Activated T-cell treated with anti-CD3 and anti-CD28 coated beads, Interleukin-2, amount 50 U/mL, for 72 hours (primary cell): ENCODE data around the gene TCF25. TPM values are rescaled to one million over a fixed set of nuclear protein-coding genes. Genes with fewer than 3 reads are reported as not detected.
"Not testable (repeated sequence)": the region's sequence is repeated elsewhere in the genome, so short reads cannot be mapped to it uniquely, and the experiment has no call there.

Experiments used
- ATAC-seq, 2 donors: fragments of 150-1000 bp; cut with Tn5 transposase; replicated peaks in 1 of 2; 2 replicates each; pipeline ENCODE4 v1.10.0; 2021; ENCODE audit warnings: moderate library complexity in 2 of 2, mild to moderate bottlenecking in 1 of 2
- DNase-seq, 2 donors: peaks; one replicate each; pipeline ENCODE4 v3.0.0; 2021 to 2022; ENCODE audit warnings: mixed read lengths in 1 of 2
- H3K27ac Mint-ChIP-seq: one replicate; pipeline ENCODE4 v1.8.0; 2022; ENCODE audit warnings: mild to moderate bottlenecking, moderate library complexity, mixed read lengths
- H3K27me3 Mint-ChIP-seq: one replicate; pipeline ENCODE4 v1.8.0; 2022; ENCODE audit warnings: low read depth, mixed read lengths
- H3K36me3 Mint-ChIP-seq, 2 donors: one replicate each; pipeline ENCODE4 v1.8.0; 2022; ENCODE audit warnings: mixed read lengths in 2 of 2, mild to moderate bottlenecking in 1 of 2; ENCODE audit not compliant: insufficient read depth in 2 of 2
- H3K4me1 Mint-ChIP-seq: one replicate; pipeline ENCODE4 v1.8.0; 2022; ENCODE audit warnings: low read depth, mixed read lengths
- H3K4me3 Mint-ChIP-seq, 2 donors: one replicate each; pipeline ENCODE4 v1.8.0; 2022; ENCODE audit warnings: mild to moderate bottlenecking in 2 of 2, mixed read lengths in 2 of 2, moderate library complexity in 2 of 2
- H3K9me3 Mint-ChIP-seq, 2 donors: one replicate each; pipeline ENCODE4 v1.8.0; 2022; ENCODE audit warnings: mixed read lengths in 2 of 2
- total RNA-seq, 2 donors: library from RNA; stranded (reverse); gene quantifications; one replicate each; pipeline ENCODE4 v1.2.3, GENCODE V29; 2022

Gene TCF25
- total RNA-seq, 2 donors from 2014 or later = 167 to 195 TPM

GRCh38 chr16:89871895-89872294, 1.5 kb upstream of the TCF25 start:
- Mint-ChIP-seq H3K9me3 (peaks cover 2 to 3% of the 10 kb centered on the region in 2 donors), H3K27ac (no peak overlapping the region), H3K36me3 (peaks cover 6 to 21% of the 10 kb centered on the region in 2 donors), H3K27me3 (no peaks in the 10 kb centered on the region), H3K4me3 (peak overlapping the region; percentile 94 to 95), H3K4me1 (peaks cover 11% of the 10 kb centered on the region)
- ATAC-seq (no peak), DNase-seq (no peak)

- H3K9me3 Mint-ChIP-seq = peaks cover 2 to 3% of the 10 kb centered on the region in 2 donors
- H3K27me3 Mint-ChIP-seq = no peaks in the 10 kb centered on the region
- peaks cover 7 to 21% of the 10 kb centered on the region in 2 donors for H3K36me3 Mint-ChIP-seq
- H3K27ac Mint-ChIP-seq = peak overlapping the region; percentile 63
- H3K4me3 Mint-ChIP-seq = peak overlapping the region; percentile 94 to 95
- peak; percentile 96 to 97 for DNase-seq
- H3K4me1 Mint-ChIP-seq = peaks cover 11% of the 10 kb centered on the region
- peak; percentile 77 to 82 for ATAC-seq
These were observed 739 bp downstream of the TCF25 start for GRCh38 chr16:89873972-89874689.

DNA sequence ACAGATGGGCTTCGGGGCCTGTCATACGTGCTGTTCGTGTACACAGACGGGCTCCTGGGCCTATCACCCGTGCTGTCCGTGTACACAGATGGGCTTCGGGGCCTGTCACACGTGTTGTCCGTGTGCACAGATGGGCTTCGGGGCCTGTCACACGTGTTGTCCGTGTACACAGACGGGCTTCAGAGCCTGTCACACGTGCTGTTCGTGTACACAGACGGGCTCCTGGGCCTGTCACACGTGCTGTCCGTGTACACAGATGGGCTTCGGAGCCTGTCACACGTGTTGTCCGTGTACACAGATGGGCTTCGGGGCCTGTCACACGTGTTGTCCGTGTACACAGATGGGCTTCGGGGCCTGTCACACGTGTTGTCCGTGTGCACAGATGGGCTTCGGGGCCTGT, 5.7 kb downstream of the TCF25 start:
- H3K36me3 Mint-ChIP-seq = peaks cover 13 to 41% of the 10 kb centered on the region in 2 donors
- not testable (repeated sequence) for H3K27ac Mint-ChIP-seq, H3K9me3 Mint-ChIP-seq, H3K4me3 Mint-ChIP-seq, DNase-seq, H3K27me3 Mint-ChIP-seq, ATAC-seq
- H3K4me1 Mint-ChIP-seq = peaks cover 16% of the 10 kb centered on the region

- Mint-ChIP-seq H3K9me3 (no peaks in the 10 kb centered on the region), H3K4me3 (no peak overlapping the region), H3K36me3 (peaks cover 12 to 39% of the 10 kb centered on the region in 2 donors), H3K27me3 (no peaks in the 10 kb centered on the region), H3K4me1 (peaks cover 5% of the 10 kb centered on the region), H3K27ac (no peak overlapping the region)
- DNase-seq (no peak), ATAC-seq (no peak)
These were observed 7.3 kb downstream of the TCF25 start for GRCh38 chr16:89880477-89881367.

DNA sequence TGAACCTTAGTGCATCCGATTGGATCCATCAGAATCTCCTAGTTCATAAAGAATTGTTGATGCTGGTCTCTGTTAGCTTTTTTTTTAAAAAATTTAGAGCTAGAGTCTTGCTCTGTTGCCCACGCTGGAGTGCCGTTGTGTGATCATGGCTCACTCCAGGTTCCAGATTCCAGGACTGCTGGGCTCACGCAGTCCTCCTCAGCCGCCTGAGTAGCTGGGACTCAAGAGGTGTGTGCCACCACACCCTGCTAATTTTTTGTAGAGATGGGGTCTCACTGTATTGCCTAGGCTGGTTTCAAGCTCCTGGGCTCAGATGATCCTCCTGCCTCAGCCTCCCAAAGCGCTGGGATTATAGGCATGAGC, 8.0 kb downstream of the TCF25 start:
- no peak overlapping the region for H3K4me3 Mint-ChIP-seq
- H3K4me1 Mint-ChIP-seq = peaks cover 5% of the 10 kb centered on the region
- H3K27ac Mint-ChIP-seq = no peak overlapping the region
- peaks cover 12 to 35% of the 10 kb centered on the region in 2 donors for H3K36me3 Mint-ChIP-seq
- H3K27me3 Mint-ChIP-seq = no peaks in the 10 kb centered on the region
- no peaks in the 10 kb centered on the region for H3K9me3 Mint-ChIP-seq
- ATAC-seq = no peak
- DNase-seq = no peak

GRCh38 chr16:89883346-89884040, 10.1 kb downstream of the TCF25 start:
- Mint-ChIP-seq H3K4me3 (no peak overlapping the region), H3K27me3 (no peaks in the 10 kb centered on the region), H3K9me3 (no peaks in the 10 kb centered on the region), H3K36me3 (peaks cover 10 to 38% of the 10 kb centered on the region in 2 donors), H3K27ac (no peak overlapping the region), H3K4me1 (peaks cover 5% of the 10 kb centered on the region)
- ATAC-seq = no peak
- no peak for DNase-seq

GRCh38 chr16:89884041-89884421, 10.6 kb downstream of the TCF25 start:
- peak overlapping the region; percentile 70 for H3K27ac Mint-ChIP-seq
- no peaks in the 10 kb centered on the region for H3K9me3 Mint-ChIP-seq
- peaks cover 5% of the 10 kb centered on the region for H3K4me1 Mint-ChIP-seq
- ATAC-seq (no peak), DNase-seq (no peak)
- no peak overlapping the region for H3K4me3 Mint-ChIP-seq
- no peaks in the 10 kb centered on the region for H3K27me3 Mint-ChIP-seq
- H3K36me3 Mint-ChIP-seq = peaks cover 10 to 35% of the 10 kb centered on the region in 2 donors

GRCh38 chr16:89887243-89887642, 13.9 kb downstream of the TCF25 start:
- Mint-ChIP-seq H3K4me3 (no peak overlapping the region), H3K9me3 (no peaks in the 10 kb centered on the region), H3K27me3 (no peaks in the 10 kb centered on the region), H3K27ac (no peak overlapping the region), H3K4me1 (peaks cover 12% of the 10 kb centered on the region), H3K36me3 (peaks cover 9 to 39% of the 10 kb centered on the region in 2 donors)
- DNase-seq (no peak), ATAC-seq (no peak)

DNA sequence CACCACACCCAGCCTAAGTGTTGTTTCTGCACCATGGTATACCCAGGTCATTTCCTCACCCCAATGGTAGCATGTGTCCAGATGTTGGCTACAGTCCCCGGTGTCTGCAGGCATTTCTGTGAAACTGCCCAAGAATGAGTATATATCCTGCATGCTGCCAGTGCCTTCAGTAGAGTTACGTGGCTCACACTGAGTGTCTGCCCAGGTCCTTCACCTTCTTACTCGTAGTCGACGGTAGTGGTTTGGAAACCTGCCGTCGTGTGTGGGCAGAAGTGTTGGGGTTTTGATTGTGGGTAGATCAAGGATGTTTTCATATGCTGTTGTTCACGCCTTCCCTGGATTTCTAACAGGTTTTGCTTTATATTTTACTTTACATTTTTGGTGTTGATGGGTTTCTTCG, 16.8 kb downstream of the TCF25 start:
- Mint-ChIP-seq H3K36me3 (peaks cover 3 to 21% of the 10 kb centered on the region in 2 donors), H3K9me3 (no peaks in the 10 kb centered on the region), H3K27ac (peak overlapping the region; percentile 77), H3K27me3 (no peaks in the 10 kb centered on the region), H3K4me3 (no peak overlapping the region), H3K4me1 (peaks cover 12% of the 10 kb centered on the region)
- ATAC-seq = peak; percentile 91 to 94
- peak; percentile 43 to 63 for DNase-seq

GRCh38 chr16:89890886-89891657, 17.7 kb downstream of the TCF25 start:
- DNase-seq (no peak), ATAC-seq (no peak)
- no peak overlapping the region for H3K4me3 Mint-ChIP-seq
- H3K27me3 Mint-ChIP-seq = no peaks in the 10 kb centered on the region
- peaks cover 4 to 18% of the 10 kb centered on the region in 2 donors for H3K36me3 Mint-ChIP-seq
- no peaks in the 10 kb centered on the region for H3K9me3 Mint-ChIP-seq
- peaks cover 12% of the 10 kb centered on the region for H3K4me1 Mint-ChIP-seq
- H3K27ac Mint-ChIP-seq = no peak overlapping the region

DNA sequence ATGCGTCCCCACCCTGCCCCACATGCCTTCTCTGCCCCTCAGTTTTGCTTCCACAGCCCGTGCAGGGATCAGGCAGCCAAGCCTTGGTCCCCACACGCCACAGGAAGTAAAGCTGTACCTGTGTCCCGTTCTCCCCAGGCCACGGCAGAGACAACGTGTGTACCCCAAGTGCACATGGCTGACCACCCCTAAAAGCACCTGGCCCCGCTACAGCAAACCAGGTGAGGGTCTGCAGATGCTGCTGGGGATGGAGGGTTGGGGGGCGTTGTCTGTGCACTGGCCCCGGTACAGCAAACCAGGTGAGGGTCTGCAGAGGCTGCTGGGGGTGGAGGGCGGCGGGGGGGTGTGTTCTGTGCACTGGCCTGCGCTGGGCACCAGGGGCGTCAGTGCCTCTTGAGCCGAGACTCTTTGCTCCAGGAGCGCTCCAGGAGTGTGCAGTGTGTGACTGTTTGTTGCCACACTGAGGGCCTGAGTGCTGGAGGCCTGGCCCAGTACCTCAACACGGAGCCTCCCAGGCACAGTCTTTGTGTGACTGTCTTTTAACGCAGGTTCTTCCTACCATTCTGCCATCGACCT, 18.8 kb downstream of the TCF25 start:
- no peak for ATAC-seq
- Mint-ChIP-seq H3K4me1 (peaks cover 12% of the 10 kb centered on the region), H3K27ac (no peak overlapping the region)

GRCh38 chr16:89892635-89893034, 19.2 kb downstream of the TCF25 start:
- no peak overlapping the region for H3K27ac Mint-ChIP-seq
- H3K4me3 Mint-ChIP-seq = no peak overlapping the region
- H3K27me3 Mint-ChIP-seq = no peaks in the 10 kb centered on the region
- no peaks in the 10 kb centered on the region for H3K9me3 Mint-ChIP-seq
- DNase-seq (no peak), ATAC-seq (no peak)
- peaks cover 12% of the 10 kb centered on the region for H3K4me1 Mint-ChIP-seq
- H3K36me3 Mint-ChIP-seq = peaks cover 4 to 17% of the 10 kb centered on the region in 2 donors

More for the DNA sequence above, 18.8 kb downstream of the TCF25 start:
- Mint-ChIP-seq H3K27me3 (no peaks in the 10 kb centered on the region), H3K36me3 (peaks cover 4 to 17% of the 10 kb centered on the region in 2 donors), H3K9me3 (no peaks in the 10 kb centered on the region), H3K4me3 (no peak overlapping the region)
- no peak for DNase-seq
